IPS DF 6.9 (cell line): ENCODE results near the gene SLC25A15.
"Not testable (repeated sequence)": the region's sequence is repeated elsewhere in the genome, so short reads cannot be mapped to it uniquely, and the experiment has no call there.

Source experiments
- DNase-seq: peaks from one replicate; pipeline ENCODE4 v3.0.0-alpha.2; 2013; ENCODE audit warnings: low read depth, low spot score
- H3K27ac ChIP-seq: one replicate; pipeline ENCODE4 v1.5.1; 2013; ENCODE audit warnings: low read length, control low read depth
- H3K27me3 ChIP-seq: 2 replicates; pipeline ENCODE4 v1.6.1; 2013; ENCODE audit warnings: mild to moderate bottlenecking, low read length; ENCODE audit not compliant: control insufficient read depth, insufficient read depth
- H3K36me3 ChIP-seq: 2 replicates; pipeline ENCODE4 v1.6.1; 2013; ENCODE audit warnings: low read length; ENCODE audit not compliant: control insufficient read depth, insufficient read depth
- H3K4me1 ChIP-seq: 2 replicates; pipeline ENCODE4 v1.6.1; 2013; ENCODE audit warnings: low read length; ENCODE audit not compliant: control insufficient read depth, insufficient read depth
- H3K4me3 ChIP-seq: 2 replicates; pipeline ENCODE4 v1.5.1; 2013; ENCODE audit warnings: mild to moderate bottlenecking, low read length
- H3K9me3 ChIP-seq: 2 replicates; pipeline ENCODE4 v1.6.1; 2013; ENCODE audit warnings: low read length, inconsistent platforms; ENCODE audit not compliant: control insufficient read depth, insufficient read depth
- WGBS: extraction: QIAGEN DNeasy Blood & Tissue Kit; methylation state at CpG from one replicate; pipeline ENCODE4 v1.1.7; 2013; ENCODE audit warnings: mixed read lengths, missing lambda C conversion rate; ENCODE audit not compliant: insufficient read length, insufficient coverage; 5-methylcytosine and 5-hydroxymethylcytosine counted together

The SLC25A15 gene

GRCh38 chr13:40813667-40814454 lies 24.4 kb downstream of the SLC25A15 start:
- H3K36me3 ChIP-seq = no peaks in the 10 kb centered on the region
- no peaks in the 10 kb centered on the region for H3K27me3 ChIP-seq
- DNase-seq = peak; percentile 4
- H3K9me3 ChIP-seq = no peaks in the 10 kb centered on the region
- WGBS = no CpG with 5 or more reads among the region's 7 CpGs
- H3K27ac ChIP-seq = no peak overlapping the region
- H3K4me3 ChIP-seq = no peak overlapping the region
- H3K4me1 ChIP-seq = no peaks in the 10 kb centered on the region

GRCh38 chr13:40814803-40815202 lies 25.4 kb downstream of the SLC25A15 start:
- WGBS = no CpG with 5 or more reads among the region's 2 CpGs

GRCh38 chr13:40818926-40819325 lies 29.5 kb downstream of the SLC25A15 start:
- no peak for DNase-seq
- Histone ChIP-seq H3K9me3 (no peaks in the 10 kb centered on the region), H3K4me1 (no peaks in the 10 kb centered on the region), H3K36me3 (no peaks in the 10 kb centered on the region), H3K27ac (no peak overlapping the region), H3K4me3 (no peak overlapping the region), H3K27me3 (no peaks in the 10 kb centered on the region)
- WGBS = no CpG with 5 or more reads among the region's 5 CpGs

More at GRCh38 chr13:40814803-40815202, 25.4 kb downstream of the SLC25A15 start:
- Histone ChIP-seq H3K4me3 (no peak overlapping the region), H3K27me3 (no peaks in the 10 kb centered on the region), H3K4me1 (no peaks in the 10 kb centered on the region), H3K36me3 (no peaks in the 10 kb centered on the region), H3K9me3 (no peaks in the 10 kb centered on the region), H3K27ac (no peak overlapping the region)
- DNase-seq = no peak

- no CpG with 5 or more reads among the region's 1 CpG for WGBS
- Histone ChIP-seq H3K36me3 (no peaks in the 10 kb centered on the region), H3K27ac (no peak overlapping the region), H3K4me1 (no peaks in the 10 kb centered on the region), H3K27me3 (no peaks in the 10 kb centered on the region), H3K4me3 (no peak overlapping the region), H3K9me3 (no peaks in the 10 kb centered on the region)
- DNase-seq = no peak
Measured at GRCh38 chr13:40819797-40820315, 30.4 kb downstream of the SLC25A15 start.

GRCh38 chr13:40839725-40840124 lies 50.3 kb downstream of the SLC25A15 start:
- not testable (repeated sequence) for H3K4me3 ChIP-seq, H3K4me1 ChIP-seq, H3K27ac ChIP-seq, H3K27me3 ChIP-seq, H3K36me3 ChIP-seq, DNase-seq, H3K9me3 ChIP-seq
- WGBS = no CpG with 5 or more reads among the region's 2 CpGs

GRCh38 chr13:40840955-40841354 lies 51.5 kb downstream of the SLC25A15 start:
- not testable (repeated sequence) for H3K4me1 ChIP-seq, H3K9me3 ChIP-seq, H3K4me3 ChIP-seq, DNase-seq, H3K36me3 ChIP-seq, H3K27ac ChIP-seq, H3K27me3 ChIP-seq
- no CpG with 5 or more reads among the region's 2 CpGs for WGBS
